K562 (cell line): Measurements from ENCODE around the gene CRPPA. TPM values are rescaled to one million over a fixed set of nuclear protein-coding genes. Genes with fewer than 3 reads are reported as not detected.

Experiments used
- ATAC-seq: fragments of 200-7000 bp; cut with Tn5 transposase; 3 replicates; pipeline ENCODE4 v1.9.1; 2020; ENCODE audit warnings: moderate library complexity
- BruUV-seq: library from RNA; stranded (reverse); fragments of 400-500 nt; replicated peaks from 2 replicates; lab custom pipeline; 2021; lab: Mats Ljungman, UMichigan
- CTCF ChIA-PET: fragments of 300-600 bp; formaldehyde crosslinking; extraction: SDS; loops from one replicate; lab custom pipeline; 2021; ENCODE audit warnings: low intra/inter-chr PET ratio; lab: Yijun Ruan, JAX
- POLR2A ChIA-PET: fragments of 300-600, 350-650 bp; sonication (Branson Sonifier 250); formaldehyde crosslinking; extraction: SDS; loops from one replicate; lab custom pipeline; 2021; ENCODE audit warnings: antibody characterized with exemption, inconsistent platforms; lab: Yijun Ruan, JAX
- DNase-seq, 4 experiments: peaks; one replicate each; pipeline versions ENCODE4 v3.0.0 to v3.0.0-alpha.2; 2011 to 2018; ENCODE audit warnings: low spot score in 3 of 4, mixed read lengths in 3 of 4; ENCODE audit errors: extremely low read depth in 1 of 4
- FAIRE-seq: peaks from 2 replicates; lab custom pipeline; 2011; peaks lifted over from hg19 to GRCh38; lab: Jason Lieb, UNC
- H2AFZ ChIP-seq: 2 replicates; pipeline ENCODE4 v1.6.0; 2011; ENCODE audit warnings: low read depth, low read length, control low read depth, inconsistent platforms
- H3K27ac ChIP-seq: fragments of 200-600 bp; 3 replicates; pipeline ENCODE4 v1.8.0; 2011; ENCODE audit warnings: low read depth, mild to moderate bottlenecking, control low read depth, inconsistent platforms, low read length, moderate library complexity, mixed read lengths; ENCODE audit errors: extremely low read depth
- H3K27me3 ChIP-seq, 2 experiments: fragments of 300-600 bp in 1 of 2; 2 replicates in 1 of 2; 3 replicates in 1 of 2; pipeline versions ENCODE4 v1.6.0 to v1.8.0; 2011; ENCODE audit warnings: inconsistent platforms in 2 of 2, low read length in 2 of 2, mild to moderate bottlenecking in 1 of 2, mixed read lengths in 1 of 2, moderate library complexity in 1 of 2; ENCODE audit not compliant: control insufficient read depth in 2 of 2, insufficient read depth in 2 of 2
- H3K36me3 ChIP-seq: fragments of 300-600 bp; 3 replicates; pipeline ENCODE4 v1.8.0; 2011; ENCODE audit warnings: mild to moderate bottlenecking, low read length, inconsistent platforms; ENCODE audit not compliant: control insufficient read depth, insufficient read depth
- H3K4me1 ChIP-seq, 2 experiments: fragments of 200-600 bp in 1 of 2; replicated peaks in 1 of 2; 2 replicates in 1 of 2; 3 replicates in 1 of 2; pipeline versions ENCODE4 v1.5.1 to v1.8.0; 2011; ENCODE audit warnings: inconsistent platforms in 2 of 2, low read length in 2 of 2, mild to moderate bottlenecking in 1 of 2, mixed read lengths in 1 of 2, moderate library complexity in 1 of 2; ENCODE audit not compliant: control insufficient read depth in 2 of 2, insufficient read depth in 2 of 2
- H3K4me2 ChIP-seq: 2 replicates; pipeline ENCODE4 v1.6.1; 2011; ENCODE audit warnings: low read length, control low read depth, inconsistent platforms, mixed read lengths; ENCODE audit not compliant: insufficient read depth
- H3K4me3 ChIP-seq: fragments of 200-600 bp; sonication (generic), shearing (Covaris generic); 2 replicates; pipeline ENCODE4 v1.5.1; 2016; ENCODE audit warnings: control low read depth, inconsistent platforms
- H3K79me2 ChIP-seq: fragments of 200-600 bp; 3 replicates; pipeline ENCODE4 v1.8.0; 2011; ENCODE audit warnings: low read length, inconsistent platforms; ENCODE audit not compliant: control insufficient read depth, insufficient read depth
- H3K9ac ChIP-seq, 2 experiments: 2 replicates each; pipeline versions ENCODE4 v1.6.0 to v1.6.1; 2011; ENCODE audit warnings: low read depth in 2 of 2, low read length in 2 of 2, control low read depth in 1 of 2, inconsistent platforms in 1 of 2, mild to moderate bottlenecking in 1 of 2, mixed read lengths in 1 of 2; ENCODE audit not compliant: insufficient read depth in 1 of 2
- H3K9me1 ChIP-seq: one replicate; pipeline ENCODE4 v1.6.0; 2011; ENCODE audit warnings: inconsistent platforms, mild to moderate bottlenecking, low read length, moderate library complexity; ENCODE audit not compliant: control insufficient read depth, insufficient read depth
- H3K9me3 ChIP-seq: replicated peaks from 2 replicates; pipeline ENCODE4 v1.5.1; 2011; ENCODE audit warnings: low read depth, low read length, inconsistent platforms; ENCODE audit not compliant: control insufficient read depth, insufficient read depth
- H4K20me1 ChIP-seq: replicated peaks from 2 replicates; pipeline ENCODE4 v1.6.1; 2011; ENCODE audit warnings: low read length, inconsistent platforms, mixed read lengths; ENCODE audit not compliant: control insufficient read depth, insufficient read depth
- BMI1 ChIP-seq: fragments of 150-350 bp; IDR thresholded peaks from 2 replicates; pipeline ENCODE4 v1.6.1; 2014; ENCODE audit warnings: low read length
- CSDE1 ChIP-seq, 2 experiments: fragments of 450-650 bp; IDR thresholded peaks; 2 replicates each; pipeline ENCODE4 v1.6.1; 2016; ENCODE audit warnings: mild to moderate bottlenecking in 1 of 2
- WGBS: fragments of 100-300 bp; shearing (Covaris generic); methylation state at CpG from one replicate; pipeline ENCODE4 v1.1.6; 2016; ENCODE audit warnings: low coverage, mixed read lengths; ENCODE audit not compliant: insufficient coverage; ENCODE audit errors: missing lambda C conversion rate; 5-methylcytosine and 5-hydroxymethylcytosine counted together
- in situ Hi-C: fragments of 300-500 bp; cut with MboI; formaldehyde crosslinking; loops from 4 replicates; pipeline ENCODE4 v1.15.0; 2018; ENCODE audit warnings: inconsistent platforms, mixed read lengths
- intact Hi-C: fragments of 100-400 bp; cut with micrococcal nuclease; formaldehyde crosslinking; loops from 2 replicates; pipeline ENCODE4 v1.14.2; 2022
- polyA plus RNA-seq, 8 experiments: library from polyadenylated mRNA; depleted of rRNA in 4 of 8; stranded (reverse) in 5 of 8; unstranded in 3 of 8; fragments of >200 nt; fragmentation: Nextera tagmentation in 2 of 8; fragmentation: Illumina TruSeq in 1 of 8; extraction: Ambion mirVana in 2 of 8; extraction: Trizol in 1 of 8; gene quantifications; 2 replicates each; pipeline versions ENCODE4 v1.2.1 to v1.2.3, GENCODE V29; 2011 to 2014; ENCODE audit warnings: inconsistent platforms in 1 of 8, missing spikeins in 1 of 8
- total RNA-seq, 7 experiments: library from RNA; depleted of rRNA in 6 of 7; stranded (reverse); fragments of >200 nt in 6 of 7; fragmentation: Illumina TruSeq in 2 of 7; extraction: Trizol in 2 of 7; gene quantifications; 2 replicates each; pipeline versions ENCODE4 v1.2.1 to v1.2.3, GENCODE V29; 2011 to 2021; ENCODE audit warnings: low replicate concordance in 1 of 7
- TF ChIP-seq, protein P1 (sequence below): fragments of 450-650 bp; formaldehyde crosslinking; IDR thresholded peaks from 2 replicates; pipeline ENCODE4 v1.4.0; 2022; ENCODE audit warnings: missing genetic modification characterization

Gene CRPPA
- total and polyA plus RNA-seq, 9 of the 15 experiments (the other 6 are each of a cell fraction or from before 2014, with no cell fraction given), result 3.9 to 14.4 (median 7.8) TPM

DNA sequence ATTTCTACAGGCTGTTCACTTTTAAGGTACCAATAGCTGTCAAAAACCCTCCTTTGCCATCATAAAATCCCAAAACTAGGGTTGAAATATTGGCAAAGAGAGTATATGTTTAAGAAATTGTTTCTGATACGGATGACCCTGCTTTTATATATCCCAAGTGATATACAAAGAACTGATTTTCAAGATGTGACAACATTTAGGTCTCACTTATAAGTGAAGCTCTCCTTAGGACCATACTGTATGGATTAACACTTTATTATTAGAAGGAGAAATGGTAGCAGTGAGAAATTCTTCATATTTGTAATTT, 11.0 kb upstream of the CRPPA start:
- POLR2A ChIA-PET, result interaction anchor here (0.6 to 4.3 kb wide), 2 partner anchors 12 to 346 kb away, joined by 3 to 24 read pairs; partner anchors contain the start of gene CRPPA
- H2AFZ ChIP-seq, result peak overlapping the region; percentile 29; the same call in 1 of the 2 replicates
- in situ Hi-C loops (no loop called here), intact Hi-C loops (loop anchor here (1.0 to 5.0 kb wide), 6 partner anchors 60 to 486 kb away; no protein-coding TSS in a partner anchor)
- no peaks in the 10 kb centered on the region for H4K20me1 ChIP-seq
- no peaks in the 10 kb centered on the region for H3K9me3 ChIP-seq
- FAIRE-seq (no peak), ATAC-seq (no peak), DNase-seq (no peak)
- peaks cover 0 to 37% of the 10 kb centered on the region in 2 experiments; a peak in 4 of 5 replicates for H3K4me1 ChIP-seq
- no peak overlapping the region for H3K27ac ChIP-seq
- TF ChIP-seq CSDE1 (IDR thresholded peaks at IDR 0.05) (no peak), BMI1 (no peak)
- TF ChIP-seq, protein P1, sequence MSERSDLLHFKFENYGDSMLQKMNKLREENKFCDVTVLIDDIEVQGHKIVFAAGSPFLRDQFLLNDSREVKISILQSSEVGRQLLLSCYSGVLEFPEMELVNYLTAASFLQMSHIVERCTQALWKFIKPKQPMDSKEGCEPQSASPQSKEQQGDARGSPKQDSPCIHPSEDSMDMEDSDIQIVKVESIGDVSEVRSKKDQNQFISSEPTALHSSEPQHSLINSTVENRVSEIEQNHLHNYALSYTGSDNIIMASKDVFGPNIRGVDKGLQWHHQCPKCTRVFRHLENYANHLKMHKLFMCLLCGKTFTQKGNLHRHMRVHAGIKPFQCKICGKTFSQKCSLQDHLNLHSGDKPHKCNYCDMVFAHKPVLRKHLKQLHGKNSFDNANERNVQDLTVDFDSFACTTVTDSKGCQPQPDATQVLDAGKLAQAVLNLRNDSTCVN (CRISPR knock-in tag), result no peak
- no peaks in the 10 kb centered on the region for H3K79me2 ChIP-seq
- no peaks in the 10 kb centered on the region for H3K36me3 ChIP-seq
- BruUV-seq, result no TSS peak
- CTCF ChIA-PET, result interaction anchor here (2.8 kb wide), 1 partner anchor 132 kb away, joined by 20 read pairs; no protein-coding TSS in a partner anchor
- WGBS, result 91% methylated on average over 1 of the region's 1 CpG
- H3K4me2 ChIP-seq, result no peak overlapping the region
- H3K27me3 ChIP-seq, result no peaks in the 10 kb centered on the region
- no peak overlapping the region for H3K4me3 ChIP-seq
- H3K9me1 ChIP-seq, result no peaks in the 10 kb centered on the region
- no peak overlapping the region for H3K9ac ChIP-seq
